Measurements from ENCODE around the gene CDKN2B-AS1. TPM values are rescaled to one million over a fixed set of nuclear protein-coding genes. Genes with fewer than 3 reads are reported as not detected.

CDKN2B-AS1 gene
- total RNA-seq, 1 experiment from 2014 or later = 0.24 TPM

DNA sequence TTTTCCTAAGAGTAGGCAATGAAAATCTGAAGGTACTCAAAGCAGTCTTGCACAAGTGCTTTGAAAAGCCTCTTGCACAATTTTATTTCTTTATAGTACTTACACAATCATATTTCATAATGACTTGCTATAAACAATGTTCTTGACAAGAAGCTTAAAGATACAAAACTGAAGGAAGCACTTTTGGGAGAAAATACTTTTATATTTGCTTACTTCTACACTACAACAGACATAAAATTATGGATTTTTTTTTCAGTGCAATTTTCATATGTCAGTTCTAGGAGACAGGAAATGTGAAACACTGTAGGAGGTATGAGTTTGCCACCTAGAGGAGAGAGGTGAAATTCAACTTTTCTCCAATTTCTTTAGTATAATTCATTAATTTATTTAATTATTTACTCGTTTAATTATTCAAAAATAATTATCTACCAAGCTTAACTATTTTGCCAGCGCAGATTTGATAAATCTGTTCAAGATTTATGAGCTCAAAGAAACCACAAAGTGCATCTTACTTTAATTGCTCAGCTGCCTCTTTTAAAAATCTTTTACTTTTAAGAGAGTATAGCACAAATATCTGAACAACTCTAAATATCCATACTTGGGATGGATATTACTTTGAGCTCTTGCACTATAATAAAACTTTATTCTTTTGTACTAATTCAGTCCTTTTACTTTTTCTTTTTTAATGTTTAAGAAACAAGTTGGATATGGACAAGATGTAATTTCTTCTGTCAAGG lies 43.5 kb downstream of the CDKN2B-AS1 start:
- no peaks in the 10 kb centered on the region for H3K36me3 Mint-ChIP-seq
- ATAC-seq = no peak
- no peaks in the 10 kb centered on the region for H3K27me3 Mint-ChIP-seq (ENCODE audit: low read depth)
- H3K4me1 Mint-ChIP-seq = peaks cover 8% of the 10 kb centered on the region
- POLR2A ChIA-PET = no interaction called here
- CTCF ChIA-PET = interaction anchor here (1.2 to 2.3 kb wide), 3 partner anchors 29 to 104 kb away, joined by 4 to 7 read pairs (median 4); partner anchors contain the start of gene CDKN2B
- no peaks in the 10 kb centered on the region for H3K9me3 Mint-ChIP-seq
- TF ChIP-seq HMGA2 (CRISPR knock-in tag; IDR thresholded peaks at IDR 0.05) (no peak), MYBL2 (CRISPR knock-in tag; IDR thresholded peaks at IDR 0.05) (no peak), OVOL2 (CRISPR knock-in tag; IDR thresholded peaks at IDR 0.05; ENCODE audit: borderline replicate concordance) (no peak)
- no peak overlapping the region for H3K27ac Mint-ChIP-seq
- H3K4me3 Mint-ChIP-seq = no peak overlapping the region
- no peak for DNase-seq (ENCODE audit: low spot score)

DNA sequence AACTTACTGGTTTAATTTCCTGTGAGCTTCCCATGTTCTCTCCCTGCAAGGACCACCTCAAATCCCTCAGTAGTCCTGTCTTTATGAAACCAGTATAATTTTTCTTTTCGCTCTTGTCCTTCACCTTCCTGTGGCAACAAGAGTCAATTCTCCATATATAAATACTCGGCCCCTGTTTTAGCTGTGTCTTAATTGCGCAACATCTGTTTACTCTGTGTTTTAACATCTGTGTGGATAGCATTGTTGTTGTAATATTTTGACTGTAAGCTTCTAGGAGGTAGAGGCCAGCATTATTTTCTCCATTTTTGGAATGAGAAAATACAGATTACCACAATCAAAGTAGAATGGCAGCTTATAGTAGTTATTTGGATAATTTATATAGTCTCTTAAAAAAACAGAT lies 44.7 kb downstream of the CDKN2B-AS1 start:
- ATAC-seq (no peak), DNase-seq (ENCODE audit: low spot score) (no peak)
- 0 out of 2 replicates have a peak, but pooled peaks cover 6% of the 10 kb centered on the region for H3K4me1 Mint-ChIP-seq
- ChIA-PET CTCF (interaction anchor here (0.8 to 2.3 kb wide), 6 partner anchors 31 to 226 kb away, joined by 3 to 7 read pairs (median 4); partner anchors contain the start of gene CDKN2B), POLR2A (no interaction called here)
- H3K36me3 Mint-ChIP-seq = no peaks in the 10 kb centered on the region
- TF ChIP-seq ZSCAN18 (CRISPR knock-in tag; IDR thresholded peaks at IDR 0.05) (no peak), MLX (CRISPR knock-in tag; IDR thresholded peaks at IDR 0.05) (no peak), ZNF317 (CRISPR knock-in tag; IDR thresholded peaks at IDR 0.05; ENCODE audit: borderline replicate concordance, low read depth) (no peak), ZNF232 (CRISPR knock-in tag; IDR thresholded peaks at IDR 0.05) (no peak), PREB (CRISPR knock-in tag; IDR thresholded peaks at IDR 0.05; ENCODE audit: borderline replicate concordance) (no peak)
- no peaks in the 10 kb centered on the region for H3K27me3 Mint-ChIP-seq (ENCODE audit: low read depth)
- H3K9me3 Mint-ChIP-seq = no peaks in the 10 kb centered on the region
- H3K27ac Mint-ChIP-seq = no peak overlapping the region
- H3K4me3 Mint-ChIP-seq = no peak overlapping the region

- Mint-ChIP-seq H3K9me3 (no peaks in the 10 kb centered on the region), H3K36me3 (no peaks in the 10 kb centered on the region), H3K27me3 (ENCODE audit: low read depth) (no peaks in the 10 kb centered on the region), H3K27ac (no peak overlapping the region), H3K4me3 (no peak overlapping the region), H3K4me1 (0 out of 2 replicates have a peak, but pooled peaks cover 6% of the 10 kb centered on the region)
- ATAC-seq (no peak), DNase-seq (ENCODE audit: low spot score) (no peak)
- ChIA-PET CTCF (interaction anchor here (0.6 to 2.3 kb wide), 3 partner anchors 43 to 106 kb away, joined by 3 to 6 read pairs (median 3); no protein-coding TSS in a partner anchor), POLR2A (no interaction called here)
- TF ChIP-seq, protein P1, sequence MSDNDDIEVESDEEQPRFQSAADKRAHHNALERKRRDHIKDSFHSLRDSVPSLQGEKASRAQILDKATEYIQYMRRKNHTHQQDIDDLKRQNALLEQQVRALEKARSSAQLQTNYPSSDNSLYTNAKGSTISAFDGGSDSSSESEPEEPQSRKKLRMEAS (CRISPR knock-in tag; IDR thresholded peaks at IDR 0.05) = no peak
- TF ChIP-seq TCF7 (CRISPR knock-in tag; IDR thresholded peaks at IDR 0.05; ENCODE audit: low read depth) (no peak), EMX1 (CRISPR knock-in tag; IDR thresholded peaks at IDR 0.05) (no peak), ELF4 (CRISPR knock-in tag; IDR thresholded peaks at IDR 0.05; ENCODE audit: low read depth) (no peak), FOXP1 (CRISPR knock-in tag; IDR thresholded peaks at IDR 0.05; ENCODE audit: borderline replicate concordance) (no peak), NFE2L1 (CRISPR knock-in tag; IDR thresholded peaks at IDR 0.05) (no peak)
- TF ChIP-seq, protein P2, sequence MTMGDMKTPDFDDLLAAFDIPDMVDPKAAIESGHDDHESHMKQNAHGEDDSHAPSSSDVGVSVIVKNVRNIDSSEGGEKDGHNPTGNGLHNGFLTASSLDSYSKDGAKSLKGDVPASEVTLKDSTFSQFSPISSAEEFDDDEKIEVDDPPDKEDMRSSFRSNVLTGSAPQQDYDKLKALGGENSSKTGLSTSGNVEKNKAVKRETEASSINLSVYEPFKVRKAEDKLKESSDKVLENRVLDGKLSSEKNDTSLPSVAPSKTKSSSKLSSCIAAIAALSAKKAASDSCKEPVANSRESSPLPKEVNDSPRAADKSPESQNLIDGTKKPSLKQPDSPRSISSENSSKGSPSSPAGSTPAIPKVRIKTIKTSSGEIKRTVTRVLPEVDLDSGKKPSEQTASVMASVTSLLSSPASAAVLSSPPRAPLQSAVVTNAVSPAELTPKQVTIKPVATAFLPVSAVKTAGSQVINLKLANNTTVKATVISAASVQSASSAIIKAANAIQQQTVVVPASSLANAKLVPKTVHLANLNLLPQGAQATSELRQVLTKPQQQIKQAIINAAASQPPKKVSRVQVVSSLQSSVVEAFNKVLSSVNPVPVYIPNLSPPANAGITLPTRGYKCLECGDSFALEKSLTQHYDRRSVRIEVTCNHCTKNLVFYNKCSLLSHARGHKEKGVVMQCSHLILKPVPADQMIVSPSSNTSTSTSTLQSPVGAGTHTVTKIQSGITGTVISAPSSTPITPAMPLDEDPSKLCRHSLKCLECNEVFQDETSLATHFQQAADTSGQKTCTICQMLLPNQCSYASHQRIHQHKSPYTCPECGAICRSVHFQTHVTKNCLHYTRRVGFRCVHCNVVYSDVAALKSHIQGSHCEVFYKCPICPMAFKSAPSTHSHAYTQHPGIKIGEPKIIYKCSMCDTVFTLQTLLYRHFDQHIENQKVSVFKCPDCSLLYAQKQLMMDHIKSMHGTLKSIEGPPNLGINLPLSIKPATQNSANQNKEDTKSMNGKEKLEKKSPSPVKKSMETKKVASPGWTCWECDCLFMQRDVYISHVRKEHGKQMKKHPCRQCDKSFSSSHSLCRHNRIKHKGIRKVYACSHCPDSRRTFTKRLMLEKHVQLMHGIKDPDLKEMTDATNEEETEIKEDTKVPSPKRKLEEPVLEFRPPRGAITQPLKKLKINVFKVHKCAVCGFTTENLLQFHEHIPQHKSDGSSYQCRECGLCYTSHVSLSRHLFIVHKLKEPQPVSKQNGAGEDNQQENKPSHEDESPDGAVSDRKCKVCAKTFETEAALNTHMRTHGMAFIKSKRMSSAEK (CRISPR knock-in tag; IDR thresholded peaks at IDR 0.05; ENCODE audit: borderline replicate concordance) = no peak
- TF ChIP-seq, protein P3, sequence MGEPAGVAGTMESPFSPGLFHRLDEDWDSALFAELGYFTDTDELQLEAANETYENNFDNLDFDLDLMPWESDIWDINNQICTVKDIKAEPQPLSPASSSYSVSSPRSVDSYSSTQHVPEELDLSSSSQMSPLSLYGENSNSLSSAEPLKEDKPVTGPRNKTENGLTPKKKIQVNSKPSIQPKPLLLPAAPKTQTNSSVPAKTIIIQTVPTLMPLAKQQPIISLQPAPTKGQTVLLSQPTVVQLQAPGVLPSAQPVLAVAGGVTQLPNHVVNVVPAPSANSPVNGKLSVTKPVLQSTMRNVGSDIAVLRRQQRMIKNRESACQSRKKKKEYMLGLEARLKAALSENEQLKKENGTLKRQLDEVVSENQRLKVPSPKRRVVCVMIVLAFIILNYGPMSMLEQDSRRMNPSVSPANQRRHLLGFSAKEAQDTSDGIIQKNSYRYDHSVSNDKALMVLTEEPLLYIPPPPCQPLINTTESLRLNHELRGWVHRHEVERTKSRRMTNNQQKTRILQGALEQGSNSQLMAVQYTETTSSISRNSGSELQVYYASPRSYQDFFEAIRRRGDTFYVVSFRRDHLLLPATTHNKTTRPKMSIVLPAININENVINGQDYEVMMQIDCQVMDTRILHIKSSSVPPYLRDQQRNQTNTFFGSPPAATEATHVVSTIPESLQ (CRISPR knock-in tag; IDR thresholded peaks at IDR 0.05) = no peak
Observed at GRCh38 chr9:22040760-22041159, 46.2 kb downstream of the CDKN2B-AS1 start.
